ENCODE data around the gene EPB41L1. TPM values are rescaled to one million over a fixed set of nuclear protein-coding genes. Genes with fewer than 3 reads are reported as not detected.

The EPB41L1 gene
- 55.5 to 81.3 TPM (median 77.5 TPM) in 5 replicates for total RNA-seq (2022; extraction: Qiagen RNA extraction)

DNA sequence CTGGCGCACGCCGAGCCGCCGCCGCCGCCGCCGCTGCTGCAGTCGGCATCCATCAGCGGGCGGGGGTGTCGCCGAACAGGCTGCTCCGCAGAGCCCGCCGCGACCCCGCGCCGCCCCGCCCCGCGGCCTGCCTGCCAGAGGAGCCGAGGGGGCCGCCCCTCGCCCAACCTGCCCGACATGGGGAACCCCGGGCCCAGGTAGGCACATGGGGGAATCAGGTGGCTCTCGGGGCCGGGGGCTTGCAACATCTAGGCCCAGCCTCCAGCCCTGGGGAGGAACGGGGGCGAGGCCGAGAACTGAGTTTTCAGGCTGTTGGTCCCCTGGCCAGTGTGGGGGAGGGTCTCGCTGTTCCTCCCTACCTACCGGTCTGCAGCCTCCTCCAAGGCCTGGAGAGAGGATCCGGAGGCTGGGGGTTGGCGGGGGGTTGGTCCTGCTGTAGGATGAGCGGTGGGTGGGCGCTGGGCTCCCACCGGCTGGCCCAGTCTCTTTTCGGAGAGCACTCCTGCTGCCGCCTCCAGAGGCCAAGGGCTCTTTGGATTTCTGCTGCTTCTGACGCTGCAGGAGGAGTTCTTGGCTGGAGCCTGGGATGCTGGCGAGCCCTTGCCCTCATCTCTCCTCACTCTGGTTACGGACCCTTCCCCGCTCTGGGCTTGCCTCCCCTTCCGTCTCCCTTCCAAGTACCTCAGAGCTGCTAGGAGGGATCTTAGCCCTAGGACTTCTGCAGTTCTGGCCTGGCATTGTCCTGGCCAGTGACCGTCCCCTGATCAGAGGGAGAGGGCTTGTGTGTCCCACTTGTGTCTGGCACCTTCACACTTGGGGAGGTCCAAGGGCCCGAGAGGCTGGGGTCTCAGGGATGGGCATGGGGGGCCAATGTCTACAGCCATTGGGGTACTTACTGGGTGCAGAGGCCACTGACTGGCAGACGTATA, at the start of gene EPB41L1:
Gene EPB41L1, plus strand, starts transcription at position 41 of the 929 bp plus-strand sequence. CDS start 19,038 bp downstream, outside the sequence.

DNA sequence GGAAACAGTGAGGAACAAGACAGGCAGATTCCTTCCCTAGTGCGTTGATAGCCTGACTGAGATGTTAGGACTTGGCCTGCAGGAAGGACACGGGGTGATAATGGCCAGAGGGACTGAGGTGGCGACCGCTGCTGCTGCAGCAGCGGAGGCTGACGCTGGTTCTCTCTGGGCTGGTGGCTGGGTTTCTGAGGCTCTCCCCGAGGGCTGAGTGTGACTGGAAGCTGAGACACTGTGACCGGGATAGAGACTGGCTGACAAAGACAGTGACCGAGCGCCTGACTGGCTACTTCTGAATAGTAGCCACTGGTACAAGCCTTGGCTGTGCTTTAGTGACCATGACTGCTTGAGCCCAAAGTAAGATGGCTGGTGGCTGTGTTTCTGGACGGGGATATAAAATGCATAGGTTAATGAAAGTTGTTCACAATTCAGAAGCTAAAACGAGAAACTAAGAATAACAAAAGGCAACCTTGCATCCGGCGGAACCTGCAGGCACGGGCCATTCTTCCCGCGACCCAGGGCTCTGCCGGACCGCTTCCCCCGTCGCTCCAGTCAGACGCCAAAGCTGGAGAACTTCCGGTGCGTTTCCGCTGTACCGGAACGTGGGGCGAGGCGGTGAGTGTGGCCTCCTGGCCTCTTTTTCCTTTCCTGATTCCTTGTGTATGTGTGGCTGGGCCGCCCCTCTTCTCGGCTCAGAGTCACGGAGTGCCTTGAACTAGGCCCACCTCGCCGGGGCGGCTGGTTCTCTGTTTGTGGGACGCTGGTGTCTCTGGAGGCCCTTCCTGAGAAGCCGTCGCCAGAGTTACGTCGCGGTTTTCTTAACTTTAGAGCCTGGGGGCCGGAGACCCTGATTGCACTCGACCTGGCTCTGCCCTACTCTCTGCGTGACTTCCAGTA, 81.6 kb downstream of the EPB41L1 start, which contains the start of gene AAR2:
Gene AAR2, plus strand, starts transcription at position 587 of the 894 bp plus-strand sequence. CDS start 3,391 bp downstream, outside the sequence.

Other genes with a start within 250 kb of the EPB41L1 start
- gene SCAND1, start 200.2 kb upstream of the EPB41L1 start, total RNA-seq (2022; extraction: Qiagen RNA extraction), result 64.4 to 107 TPM (median 97.1 TPM) in 5 replicates
- 6.1 to 7.0 TPM (median 6.3 TPM) in 5 replicates for gene CNBD2, start 186.2 kb upstream of the EPB41L1 start, total RNA-seq (2022; extraction: Qiagen RNA extraction)
- gene AAR2, start 81.7 kb downstream of the EPB41L1 start, total RNA-seq (2022; extraction: Qiagen RNA extraction), result 40.0 to 46.2 TPM (median 40.6 TPM) in 5 replicates
- gene DLGAP4, start 151.6 kb downstream of the EPB41L1 start, total RNA-seq (2022; extraction: Qiagen RNA extraction), result 54.7 to 63.1 TPM (median 59.9 TPM) in 5 replicates

Data from A549 treated with Hydrocortisone at 1 μM for 4 hours (cell line).